HG03575 (cell line): ENCODE results near the gene AOPEP.
"Not testable (repeated sequence)": the region's sequence is repeated elsewhere in the genome, so short reads cannot be mapped to it uniquely, and the experiment has no call there.

Experiments
- ATAC-seq: cut with Tn5 transposase; IDR thresholded peaks from one replicate; pipeline ENCODE4 v1.9.1; 2021; ENCODE audit not compliant: unreplicated experiment, insufficient number of reproducible peaks, low FRiP score; ENCODE audit errors: extremely low read depth

AOPEP gene

GRCh38 chr9:95007226-95007869 is 280.8 kb downstream of the AOPEP start:
- no peak for ATAC-seq

DNA sequence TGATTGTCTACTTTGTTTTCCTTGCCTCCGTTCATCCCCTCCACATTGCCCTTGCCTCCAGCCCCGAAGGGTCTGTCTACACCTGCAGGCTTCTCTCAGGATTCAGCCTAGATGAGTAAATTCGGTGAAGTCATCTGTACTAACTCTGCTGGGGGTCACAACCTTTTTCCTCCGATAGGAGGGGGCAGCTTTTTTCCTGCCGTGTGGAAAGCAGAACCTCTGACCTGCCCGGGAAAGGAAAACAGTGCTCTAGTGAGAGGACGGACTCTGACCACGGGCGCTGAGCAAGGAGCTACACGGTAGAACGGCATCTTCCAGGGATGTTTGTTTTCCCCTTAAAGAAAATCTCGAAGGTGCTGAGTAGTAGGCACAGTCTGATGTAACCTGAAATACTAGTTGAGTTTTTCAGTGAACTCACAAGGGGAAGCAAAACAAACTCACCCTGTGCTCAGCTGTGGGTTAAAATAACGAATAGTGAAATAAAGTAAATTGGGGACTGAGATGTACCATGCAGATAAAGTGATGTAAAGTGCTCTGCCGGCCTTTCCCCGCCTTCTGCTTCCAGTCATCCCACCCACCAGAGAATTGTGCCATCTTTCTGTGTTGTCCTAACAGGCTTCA is 281.8 kb downstream of the AOPEP start:
- ATAC-seq = no peak

DNA sequence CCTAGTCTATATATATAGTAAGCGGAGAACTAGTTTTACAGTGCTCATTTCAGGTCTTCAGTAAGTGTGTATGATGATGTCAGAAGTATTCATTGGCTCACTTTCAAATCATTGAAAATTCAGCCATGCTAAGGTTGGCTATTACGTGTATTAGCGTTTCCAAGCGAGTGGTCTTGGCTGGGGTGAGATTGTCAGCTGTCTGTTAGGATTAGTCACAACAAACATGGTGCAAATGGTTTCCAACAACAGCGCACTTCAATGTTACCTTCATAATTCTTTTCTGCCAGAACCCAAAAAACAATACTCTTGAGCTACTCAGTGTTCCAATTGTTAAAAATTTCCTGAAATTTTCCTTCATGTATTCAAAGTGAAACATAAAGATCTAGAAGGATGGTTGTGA is 283.0 kb downstream of the AOPEP start:
- no peak for ATAC-seq

GRCh38 chr9:95010431-95010838 is 283.9 kb downstream of the AOPEP start:
- ATAC-seq = no peak

GRCh38 chr9:95012035-95012708 is 285.7 kb downstream of the AOPEP start:
- ATAC-seq = no peak

DNA sequence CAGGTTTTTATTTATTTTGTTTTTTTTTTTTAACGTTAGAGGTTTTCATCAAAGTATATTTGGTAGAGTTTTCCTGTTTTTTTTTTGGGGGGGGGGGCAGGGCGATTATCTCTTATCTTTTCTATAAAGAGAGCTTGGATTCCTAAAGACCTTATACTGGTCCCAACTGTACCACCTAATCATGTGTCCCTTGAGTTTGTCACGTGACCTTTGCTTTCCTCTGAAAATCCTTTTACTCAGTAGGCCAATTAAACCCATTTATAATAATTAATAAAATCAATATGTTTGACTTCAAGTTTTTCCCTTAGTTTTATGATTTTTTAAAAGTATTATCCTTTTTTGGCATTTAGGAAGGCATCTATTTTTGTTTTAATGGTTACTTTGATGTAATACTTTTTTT is 286.4 kb downstream of the AOPEP start:
- ATAC-seq = no peak

DNA sequence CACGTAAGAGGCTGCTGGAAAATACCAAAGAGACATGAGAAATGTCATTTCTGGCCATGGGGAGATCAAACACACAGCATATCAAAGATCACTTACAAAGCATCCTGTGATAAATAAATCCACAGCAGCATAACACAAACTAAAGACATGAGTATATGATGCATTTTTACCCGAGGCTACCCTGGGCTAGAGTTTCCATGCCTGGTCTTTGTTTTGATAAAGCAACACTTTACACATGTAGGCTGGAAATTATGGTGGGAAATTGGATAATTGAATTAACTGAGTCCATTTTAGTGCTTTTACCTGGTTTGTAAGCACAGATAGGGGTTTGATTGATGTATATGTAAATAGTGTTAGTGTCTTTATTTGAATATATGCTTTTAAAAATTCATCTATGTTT is 288.4 kb downstream of the AOPEP start:
- ATAC-seq = no peak

DNA sequence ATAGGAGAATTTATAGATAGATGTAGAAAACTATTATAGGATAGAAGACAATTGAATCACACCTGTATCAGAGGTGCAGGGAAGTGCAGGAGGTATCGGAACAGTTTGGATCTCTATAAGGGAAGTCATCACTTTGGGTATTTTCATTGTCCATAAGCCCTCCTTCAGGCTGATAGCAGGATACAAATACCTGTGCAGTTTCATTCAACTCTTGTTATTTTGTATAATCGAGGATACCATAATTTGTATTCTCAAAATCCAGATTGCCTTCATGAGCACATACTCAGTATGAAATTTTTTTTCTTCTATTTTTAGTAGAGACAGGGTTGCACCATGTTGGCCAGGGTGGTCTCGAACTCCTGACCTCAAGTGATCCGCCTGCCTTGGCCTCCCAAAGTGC is 289.1 kb downstream of the AOPEP start:
- no peak for ATAC-seq

DNA sequence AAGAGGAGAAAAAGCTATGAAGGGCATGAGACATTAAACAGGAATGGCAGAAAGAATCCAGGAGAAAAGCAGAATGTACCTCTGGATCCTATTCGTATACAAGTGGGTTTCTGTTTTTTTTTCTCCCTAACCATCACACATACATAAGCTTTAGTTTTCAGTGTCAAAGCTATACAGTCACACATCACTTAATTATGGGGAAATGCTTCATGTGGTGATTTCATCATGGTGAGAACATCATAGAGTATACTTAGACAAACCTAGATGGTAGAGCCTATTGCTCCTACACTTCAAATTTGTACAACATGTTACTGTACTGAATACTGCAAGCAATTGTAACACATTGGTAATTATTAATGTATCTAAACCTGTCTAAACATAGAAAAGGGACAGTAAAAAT is 290.6 kb downstream of the AOPEP start:
- ATAC-seq = no peak

GRCh38 chr9:95017661-95018060 is 291.2 kb downstream of the AOPEP start:
- ATAC-seq = no peak

DNA sequence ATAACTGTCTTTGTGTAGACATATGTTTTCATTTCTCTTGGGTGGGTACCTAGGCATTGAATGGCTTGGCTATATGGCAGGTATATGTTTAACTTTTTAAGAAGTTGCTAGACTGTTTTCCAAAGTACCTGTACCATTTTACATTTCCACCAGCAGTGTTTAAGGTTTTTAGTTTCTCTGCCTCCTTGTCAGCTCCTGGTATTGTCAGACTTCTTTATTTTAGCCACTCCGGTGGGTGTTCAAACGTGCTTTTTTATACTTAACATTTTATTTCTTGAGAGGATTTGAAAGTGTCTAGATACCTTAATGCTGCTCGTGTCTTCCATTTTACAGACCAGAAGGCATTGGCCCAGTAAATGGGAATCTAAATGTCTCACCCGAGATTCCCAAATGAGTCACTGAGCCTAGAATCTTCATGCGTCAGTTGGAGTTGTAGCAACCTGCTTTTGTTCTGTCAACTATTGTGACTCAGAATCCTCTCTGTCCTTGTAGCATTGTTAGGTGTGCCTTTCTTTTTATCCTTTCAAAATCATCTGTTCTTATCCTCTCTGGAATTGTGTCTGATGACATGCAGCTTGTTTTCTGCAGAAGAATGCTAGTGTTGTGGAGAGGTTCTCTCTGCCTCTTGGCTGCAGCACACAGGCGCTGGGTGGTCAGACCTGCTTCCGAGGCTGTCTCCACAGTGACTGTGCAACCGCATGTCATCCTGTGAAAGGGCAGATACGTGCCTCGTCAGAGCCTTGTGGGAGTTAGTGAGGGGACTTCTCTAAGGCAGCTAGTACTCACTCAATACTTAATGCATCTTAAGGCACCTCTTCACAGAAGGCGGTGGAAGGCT is 291.8 kb downstream of the AOPEP start:
- ATAC-seq = no peak

- ATAC-seq = not testable (repeated sequence)
Measured at GRCh38 chr9:95020644-95021043, 294.1 kb downstream of the AOPEP start.

DNA sequence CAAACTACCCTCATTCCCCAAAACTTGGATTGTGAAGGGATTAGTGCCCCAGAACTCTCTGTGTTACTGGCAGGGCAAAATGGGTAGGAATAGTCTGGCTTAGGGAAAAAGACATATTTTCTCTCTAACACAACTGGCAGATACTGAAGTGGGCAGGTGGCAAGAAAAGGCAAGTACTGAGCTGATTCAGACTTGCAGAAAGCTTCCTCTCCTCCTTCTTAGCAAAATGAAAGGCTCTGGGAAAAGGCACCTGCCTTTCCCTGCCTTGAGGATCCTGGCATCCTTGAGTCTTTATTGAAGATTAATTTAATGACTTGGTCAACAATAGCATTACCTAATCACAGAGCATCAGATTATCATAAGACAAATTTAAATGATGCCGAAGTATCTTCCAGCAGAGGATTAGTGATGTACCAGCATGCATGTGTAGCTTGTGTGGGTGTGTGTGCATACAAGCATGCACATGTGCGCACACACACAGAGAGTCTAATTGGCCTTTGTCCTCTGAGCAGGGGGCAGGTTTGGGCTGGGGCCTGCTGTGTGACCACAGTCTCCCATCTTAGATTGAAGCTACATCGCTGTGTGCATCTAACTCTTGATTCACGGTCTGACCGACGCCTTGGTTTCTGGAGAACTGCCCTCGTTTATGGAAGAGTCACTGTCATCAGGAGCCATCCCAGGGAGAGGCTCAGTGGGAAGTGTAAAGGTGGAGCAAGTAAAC is 294.8 kb downstream of the AOPEP start:
- no peak for ATAC-seq

- no peak for ATAC-seq
Measured at GRCh38 chr9:95022657-95023056, 296.2 kb downstream of the AOPEP start.

DNA sequence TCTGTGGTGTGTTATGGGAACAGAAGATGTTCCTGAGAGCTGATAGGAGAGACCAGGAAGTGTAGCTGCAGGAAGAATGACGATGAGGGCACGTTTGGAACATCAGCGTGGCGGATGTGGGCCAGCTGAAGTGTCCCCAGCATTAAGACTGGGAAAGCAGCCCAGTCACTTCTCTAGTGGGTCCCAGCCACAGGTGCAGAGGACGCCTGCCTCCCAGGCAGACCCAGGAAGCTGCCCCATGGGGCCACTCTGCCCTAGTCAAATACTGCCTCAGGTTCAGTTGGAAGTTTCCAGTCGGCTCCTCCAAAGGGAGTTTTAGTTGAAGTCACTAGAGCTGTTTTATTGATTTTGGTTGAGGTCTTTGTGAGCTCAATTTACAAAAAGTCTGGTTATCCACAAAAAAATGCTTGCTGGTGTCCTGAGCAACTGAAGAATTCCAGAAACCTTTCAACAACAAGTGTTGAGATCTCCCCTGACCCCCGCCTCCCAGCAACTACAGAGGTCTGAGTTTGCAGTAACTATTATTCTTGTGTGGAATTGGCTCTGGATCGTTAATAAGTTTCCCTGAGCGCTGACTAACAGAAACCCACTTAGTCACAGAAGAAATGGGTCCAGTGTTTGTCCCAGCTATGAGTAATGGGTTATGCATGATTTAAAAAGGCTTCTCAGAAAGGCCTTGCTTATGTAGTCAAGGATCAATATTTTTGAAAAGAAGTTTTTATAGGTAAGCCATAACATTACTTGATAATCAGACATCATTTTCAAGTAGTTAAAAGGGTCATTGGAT is 296.9 kb downstream of the AOPEP start:
- ATAC-seq = no peak

DNA sequence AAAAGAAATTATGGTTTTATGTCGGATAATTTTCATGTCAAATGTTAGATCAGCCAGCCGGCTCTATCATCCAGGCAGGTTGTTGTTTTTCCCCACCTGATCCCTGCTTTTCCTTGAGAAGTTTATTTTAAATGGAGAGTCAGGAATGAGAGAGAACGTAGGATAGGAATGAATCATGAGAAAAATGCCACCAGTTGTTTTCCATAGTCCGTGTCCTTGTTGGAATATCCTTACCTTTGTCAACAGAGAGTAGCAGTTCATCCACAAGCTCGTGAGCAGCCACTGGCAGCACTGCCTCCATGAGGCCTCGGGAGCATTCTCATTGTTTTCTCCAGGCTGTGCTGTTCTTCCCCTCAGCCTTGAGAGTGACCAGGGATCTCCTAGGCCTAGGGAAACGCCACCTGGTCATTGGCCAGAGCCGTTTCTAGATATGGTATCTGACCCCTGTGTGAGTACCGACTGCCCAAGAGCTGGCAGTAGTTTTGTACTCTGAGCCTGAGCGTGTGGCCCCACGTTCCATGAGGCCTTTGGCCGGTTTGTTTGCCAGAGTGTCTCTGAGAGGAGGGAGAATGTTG is 297.7 kb downstream of the AOPEP start:
- no peak for ATAC-seq

DNA sequence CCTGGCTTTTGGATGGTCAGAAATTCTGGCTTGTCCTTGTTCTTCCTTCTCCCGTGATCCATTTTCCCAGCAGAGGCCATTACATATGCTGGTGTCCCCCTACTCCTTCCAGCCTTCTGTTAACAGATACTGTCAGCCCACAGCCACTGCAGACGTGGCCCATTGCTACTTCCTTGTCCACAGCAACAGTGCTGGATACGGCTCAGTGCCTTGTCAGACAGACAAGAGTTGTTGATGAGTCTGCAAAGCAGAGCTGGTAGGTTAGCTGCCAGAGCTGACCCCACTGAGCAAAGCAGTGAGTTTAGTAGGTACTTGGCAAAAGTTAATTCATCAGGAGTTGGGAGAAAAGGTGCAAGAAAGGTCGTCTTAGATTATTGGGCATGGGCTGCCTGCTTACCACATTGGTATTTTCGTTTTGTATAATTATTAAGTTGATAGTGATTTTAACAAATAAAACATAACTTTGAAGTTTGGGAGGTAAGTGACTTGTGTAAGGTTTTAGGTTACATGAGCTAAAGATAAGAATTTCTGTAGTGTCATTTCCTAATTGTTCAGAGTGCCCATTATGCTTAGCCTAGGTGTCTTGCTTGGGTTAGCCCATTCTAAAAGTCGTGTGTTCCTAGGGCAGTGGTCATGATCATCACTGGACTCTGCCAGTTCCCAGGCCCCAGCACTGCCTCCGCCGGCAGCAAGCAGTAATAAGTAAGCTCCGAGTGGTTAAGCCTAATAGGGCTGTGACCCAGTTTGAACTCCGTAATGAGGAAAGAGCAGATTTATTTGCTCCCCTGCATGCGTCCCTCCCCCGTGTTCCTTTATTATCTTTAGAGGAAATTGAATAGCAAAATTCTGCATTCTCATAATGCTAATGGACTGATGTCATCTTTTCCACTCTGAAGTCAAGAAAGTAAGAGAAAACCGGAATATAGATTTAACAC is 299.0 kb downstream of the AOPEP start:
- ATAC-seq = no peak
